Subcutaneous adipose tissue (tissue), 4 donors: ENCODE data around the gene MN1. TPM values are rescaled to one million over a fixed set of nuclear protein-coding genes. Genes with fewer than 3 reads are reported as not detected.

ENCODE experiments used
- CTCF ChIP-seq: fragments of 450-650 bp; IDR thresholded peaks from one replicate; pipeline ENCODE4 v1.5.1; 2016; ENCODE audit warnings: low read depth, mild to moderate bottlenecking, control low read depth, antibody characterized with exemption, moderate library complexity
- total RNA-seq, 4 donors: library from RNA; depleted of rRNA; stranded (reverse); fragments of >200 nt; gene quantifications; one replicate each; pipeline ENCODE4 v1.1.0, GENCODE V29; 2016

Gene MN1
- total RNA-seq, 4 donors from 2014 or later, result 0.68 to 3.0 (median 1.6) TPM

- no peak for TF ChIP-seq CTCF
Measured at GRCh38 chr22:27793576-27793975, 8.0 kb downstream of the MN1 start.

DNA sequence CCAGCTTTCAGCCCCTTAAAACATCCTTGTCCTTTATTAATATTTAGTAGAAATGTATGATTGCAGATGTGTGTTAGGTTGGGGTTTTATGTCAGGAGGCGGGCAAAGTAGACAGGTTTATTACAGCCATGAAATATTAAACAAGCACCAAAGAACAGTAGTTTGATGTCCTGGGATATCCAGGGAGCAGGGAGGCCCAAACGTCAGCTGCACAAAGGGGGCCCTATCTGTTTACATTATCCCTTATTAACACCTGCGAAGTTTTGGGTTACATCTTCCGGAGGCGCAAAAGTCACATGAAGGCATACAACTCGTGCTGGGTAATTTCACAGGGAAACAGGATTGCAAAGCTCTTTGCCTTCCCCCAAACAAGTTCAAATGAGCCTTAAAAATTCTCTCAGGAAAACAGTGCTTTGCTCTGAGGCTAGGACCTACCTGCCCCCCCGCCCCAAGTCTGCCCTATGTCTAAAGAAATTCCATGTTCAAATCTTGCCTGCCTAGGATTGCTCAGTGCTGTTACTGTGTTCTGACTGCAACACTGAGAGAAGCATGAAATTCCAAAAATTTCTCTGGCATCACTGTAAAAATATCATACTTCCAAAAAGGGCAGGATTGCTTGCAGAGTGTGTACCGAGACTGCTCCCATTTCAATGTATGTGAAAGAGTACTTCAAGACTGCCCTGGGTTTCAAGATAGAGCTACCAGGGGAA is 8.9 kb downstream of the MN1 start:
- TF ChIP-seq CTCF, result no peak

DNA sequence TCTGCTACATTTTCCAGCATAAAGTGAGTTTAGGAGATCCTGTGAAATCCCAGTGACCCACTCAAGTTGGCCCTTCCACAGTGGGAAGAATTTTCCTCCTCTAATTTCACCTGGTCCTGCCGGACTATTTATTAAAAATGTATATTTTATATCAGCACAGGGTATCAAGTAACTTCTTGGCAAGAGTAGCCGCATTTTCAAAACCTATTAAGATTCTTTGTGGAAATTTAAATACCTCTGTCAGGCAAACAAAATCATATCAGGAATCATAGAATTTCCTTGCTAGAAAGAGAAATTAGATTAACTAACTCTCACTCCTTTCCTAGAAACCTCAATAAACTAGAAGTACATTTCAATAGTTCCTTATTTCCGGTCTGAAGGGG is 9.7 kb downstream of the MN1 start:
- no peak for TF ChIP-seq CTCF

DNA sequence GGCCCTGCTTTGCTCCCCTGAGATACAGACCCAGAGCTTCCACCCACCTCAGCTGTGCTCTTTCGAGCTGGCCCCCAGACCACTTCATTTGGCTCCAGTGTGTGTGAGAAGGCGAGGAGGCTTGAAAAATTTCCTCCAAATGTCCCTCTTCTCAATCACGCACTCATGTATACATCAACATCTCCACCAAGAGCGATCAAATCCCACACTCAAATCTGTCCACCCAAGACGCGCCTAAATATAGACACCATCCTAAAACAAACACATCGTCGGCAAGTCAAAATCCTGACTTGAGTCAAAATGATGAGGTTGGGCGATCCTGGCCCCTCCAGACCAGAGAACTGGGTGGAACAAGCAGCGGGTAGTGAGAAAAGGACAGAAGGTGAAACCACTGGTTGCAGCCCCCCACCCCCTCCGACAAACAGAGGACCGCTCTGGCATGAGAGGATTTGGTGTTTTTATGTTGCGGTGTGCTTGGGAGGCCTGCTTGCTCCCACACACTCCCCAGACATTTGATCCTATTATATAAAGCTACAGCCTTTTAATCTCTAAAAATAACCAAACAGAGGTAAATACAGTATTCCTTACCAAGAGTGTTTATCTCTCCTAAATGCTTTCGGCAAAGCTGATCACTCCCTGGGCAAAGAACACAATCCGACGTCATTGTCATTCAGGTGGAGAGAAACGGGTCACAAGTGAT is 10.2 kb downstream of the MN1 start:
- no peak for TF ChIP-seq CTCF

GRCh38 chr22:27790376-27791158 is 11.0 kb downstream of the MN1 start:
- TF ChIP-seq CTCF, result no peak

DNA sequence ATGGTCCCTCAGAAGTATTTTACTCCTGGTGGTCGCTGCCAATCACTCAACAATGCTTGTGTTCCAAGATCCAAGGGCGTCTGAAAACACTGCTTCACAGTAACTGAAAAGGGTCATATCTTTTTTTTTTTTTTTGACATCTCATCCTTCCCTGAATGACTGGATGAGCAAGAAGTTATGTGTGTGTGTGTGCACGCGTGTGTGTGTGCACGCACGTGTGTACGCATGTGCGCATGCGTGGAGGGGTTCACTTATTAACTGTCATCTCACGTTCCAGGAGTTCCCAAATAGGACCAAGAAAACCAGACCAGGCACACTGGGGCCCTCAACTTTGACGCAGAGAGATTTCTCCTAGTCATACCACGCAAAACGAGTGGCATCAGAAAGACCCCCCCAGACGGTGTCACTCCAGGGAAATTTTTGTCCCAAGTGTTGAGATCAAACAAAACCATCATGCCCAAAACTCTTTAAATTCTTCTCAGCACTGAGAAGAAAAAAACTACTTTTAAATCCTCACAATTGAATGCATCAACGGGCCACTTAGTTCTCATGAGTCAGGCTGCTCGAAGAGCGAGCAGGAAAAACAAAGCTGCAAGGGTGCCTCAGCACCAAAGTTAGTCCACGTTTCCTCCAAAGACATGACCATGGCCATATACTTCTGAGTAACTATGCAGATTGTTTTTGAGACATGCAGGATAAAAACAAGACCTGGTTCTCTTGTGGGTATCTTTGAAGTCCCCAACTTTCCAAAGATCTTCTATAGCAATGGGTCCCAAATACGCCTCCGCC is 12.9 kb downstream of the MN1 start:
- TF ChIP-seq CTCF, result no peak
